SK-N-MC (cell line): ENCODE measurements around the gene PIK3R5.

Source experiments
- EZH2 ChIP-seq: fragments of 200-600 bp; sonication (generic); IDR thresholded peaks from one replicate; pipeline ENCODE4 v1.6.1; 2017; ENCODE audit warnings: antibody characterized with exemption
- POLR2AphosphoS5 ChIP-seq: IDR thresholded peaks from 2 replicates; pipeline ENCODE4 v1.6.1; 2012; ENCODE audit warnings: mild to moderate bottlenecking, low read depth, low read length, borderline replicate concordance

GRCh38 chr17:8849311-8850041, 116.0 kb downstream of the PIK3R5 start:
- no peak for TF ChIP-seq EZH2
- TF ChIP-seq POLR2AphosphoS5: no peak
